Epidermal melanocyte (primary cell): ENCODE results near the gene MVB12B.

Source experiments
- DNase-seq: peaks from one replicate; pipeline ENCODE4 v3.0.0; 2011; ENCODE audit warnings: low spot score; ENCODE audit not compliant: insufficient read length

Gene MVB12B

GRCh38 chr9:126303488-126303887, 23.1 kb upstream of the MVB12B start:
- no peak for DNase-seq

GRCh38 chr9:126304207-126304970, 22.2 kb upstream of the MVB12B start:
- DNase-seq, result no peak

GRCh38 chr9:126304971-126305320, 21.7 kb upstream of the MVB12B start:
- DNase-seq, result no peak

GRCh38 chr9:126306071-126306647, 20.5 kb upstream of the MVB12B start:
- no peak for DNase-seq

- DNase-seq, result peak; percentile 47
Measured at GRCh38 chr9:126307322-126308061, 19.1 kb upstream of the MVB12B start.

GRCh38 chr9:126309427-126310189, 17.0 kb upstream of the MVB12B start:
- DNase-seq, result no peak

GRCh38 chr9:126312584-126313551, 13.8 kb upstream of the MVB12B start:
- no peak for DNase-seq

GRCh38 chr9:126316085-126316655, 10.5 kb upstream of the MVB12B start:
- DNase-seq, result no peak

- no peak for DNase-seq
Measured at GRCh38 chr9:126317513-126317912, 9.1 kb upstream of the MVB12B start.

GRCh38 chr9:126318858-126319257, 7.8 kb upstream of the MVB12B start:
- no peak for DNase-seq

- no peak for DNase-seq
Measured at GRCh38 chr9:126319671-126320070, 7.0 kb upstream of the MVB12B start.

GRCh38 chr9:126320158-126320922, 6.3 kb upstream of the MVB12B start:
- no peak for DNase-seq

- no peak for DNase-seq
Measured at GRCh38 chr9:126321742-126322141, 4.9 kb upstream of the MVB12B start.

- no peak for DNase-seq
Measured at GRCh38 chr9:126325821-126326220, 808 bp upstream of the MVB12B start.

GRCh38 chr9:126327006-126327713, 531 bp downstream of the MVB12B start:
- peak; percentile 53 for DNase-seq

GRCh38 chr9:126327714-126328185, 1.1 kb downstream of the MVB12B start:
- no peak for DNase-seq

GRCh38 chr9:126328407-126328806, 1.8 kb downstream of the MVB12B start:
- no peak for DNase-seq

- DNase-seq, result no peak
Measured at GRCh38 chr9:126329476-126330275, 3.0 kb downstream of the MVB12B start.
